NB4 (cell line): Measurements from ENCODE around the gene BFAR.

Experiments used
- CTCF ChIP-seq: IDR thresholded peaks from one replicate; pipeline ENCODE4 v1.5.1; 2012; ENCODE audit warnings: low read depth, low read length
- MAX ChIP-seq: IDR thresholded peaks from 2 replicates; pipeline ENCODE4 v1.6.1; 2011; ENCODE audit warnings: low read depth, low read length
- MYC ChIP-seq: IDR thresholded peaks from 2 replicates; pipeline ENCODE4 v1.6.1; 2011; ENCODE audit warnings: low read depth, low read length
- POLR2A ChIP-seq: IDR thresholded peaks from 2 replicates; pipeline ENCODE4 v1.6.1; 2011; ENCODE audit warnings: mild to moderate bottlenecking; ENCODE audit not compliant: insufficient read length; ENCODE audit errors: extremely low read depth

GRCh38 chr16:14608111-14608566 is 24.6 kb upstream of the BFAR start:
- no peak for TF ChIP-seq POLR2A
- no peak for TF ChIP-seq CTCF
- no peak for TF ChIP-seq MYC
- no peak for TF ChIP-seq MAX
